ENCODE measurements around the gene ROR1. TPM values are rescaled to one million over a fixed set of nuclear protein-coding genes. Genes with fewer than 3 reads are reported as not detected.

Gene ROR1
- total and polyA plus RNA-seq, 2 of the 4 experiments (the other 2 are of a cell fraction): 4.4 to 10.0 TPM

DNA sequence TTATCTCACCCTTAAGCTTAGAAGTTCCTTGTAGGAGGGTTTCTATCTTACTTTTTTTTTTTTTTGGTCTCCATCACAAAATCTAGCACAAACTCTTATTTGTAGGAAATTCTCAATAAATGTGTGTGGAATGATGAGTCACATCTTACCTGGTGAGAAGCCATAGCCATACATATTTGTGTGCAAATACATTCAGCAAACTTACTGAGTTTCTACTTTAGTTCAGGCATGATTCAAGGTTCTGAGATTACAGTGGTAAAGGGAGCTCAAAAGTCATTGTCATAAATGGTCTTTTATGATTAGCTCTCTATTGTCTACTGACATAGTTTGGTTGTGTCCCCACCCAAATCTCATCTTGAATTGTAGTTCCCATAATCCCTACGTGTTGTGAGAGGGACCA lies 236.5 kb downstream of the ROR1 start:
- dilution Hi-C loops (cut with HindIII; ENCODE audit: low sequenced_read_pairs, unreplicated experiment): no loop called here
- no peaks in the 10 kb centered on the region for H4K20me1 ChIP-seq (ENCODE audit: insufficient read depth, low read length)
- no peak overlapping the region for H3K9ac ChIP-seq (ENCODE audit: low read depth, low read length)
- H4K5ac ChIP-seq (ENCODE audit: low read depth, low read length): no peak overlapping the region
- H4K91ac ChIP-seq (ENCODE audit: insufficient read depth, low read depth, low read length): no peak overlapping the region
- ChIA-PET CTCF (interaction anchor here (1.0 kb wide), 1 partner anchor 10 kb away, joined by 3 read pairs; no protein-coding TSS in a partner anchor), POLR2A (ENCODE audit: unreplicated experiment) (no interaction called here)
- no peak overlapping the region for H2BK20ac ChIP-seq (ENCODE audit: low read depth, low read length)
- H2BK5ac ChIP-seq (ENCODE audit: low read depth, low read length, poor library complexity, severe bottlenecking): no peak overlapping the region
- H2AK5ac ChIP-seq (ENCODE audit: low read depth, low read length): no peak overlapping the region
- no peak overlapping the region for H3K4ac ChIP-seq (ENCODE audit: low read depth, low read length)
- TF ChIP-seq CEBPB (IDR thresholded peaks at IDR 0.05; ENCODE audit: low read depth, low read length) (no peak), SMC3 (IDR thresholded peaks at IDR 0.05; ENCODE audit: low read depth, low read length) (no peak), NFE2L2 (IDR thresholded peaks at IDR 0.05; ENCODE audit: low read depth, low read length) (no peak), FOS (IDR thresholded peaks at IDR 0.05; ENCODE audit: low read depth, low read length) (no peak), CHD1 (IDR thresholded peaks at IDR 0.05; ENCODE audit: low read depth, low read length) (no peak), RFX5 (IDR thresholded peaks at IDR 0.05; ENCODE audit: low read depth, low read length) (no peak), POLR2A (IDR thresholded peaks at IDR 0.05; ENCODE audit: low read depth, low read length) (no peak), BHLHE40 (IDR thresholded peaks at IDR 0.05; ENCODE audit: low read depth, low read length) (no peak), MAZ (IDR thresholded peaks at IDR 0.05; ENCODE audit: borderline replicate concordance, low read depth, low read length) (no peak), RAD21 (IDR thresholded peaks at IDR 0.05; ENCODE audit: low read length) (no peak), MAFK (IDR thresholded peaks at IDR 0.05; ENCODE audit: low read depth, low read length) (no peak), RCOR1 (IDR thresholded peaks at IDR 0.05; ENCODE audit: insufficient replicate concordance, low read length) (no peak), MXI1 (IDR thresholded peaks at IDR 0.05; ENCODE audit: borderline replicate concordance, low read depth, low read length) (no peak)
- TF ChIP-seq, protein P1, sequence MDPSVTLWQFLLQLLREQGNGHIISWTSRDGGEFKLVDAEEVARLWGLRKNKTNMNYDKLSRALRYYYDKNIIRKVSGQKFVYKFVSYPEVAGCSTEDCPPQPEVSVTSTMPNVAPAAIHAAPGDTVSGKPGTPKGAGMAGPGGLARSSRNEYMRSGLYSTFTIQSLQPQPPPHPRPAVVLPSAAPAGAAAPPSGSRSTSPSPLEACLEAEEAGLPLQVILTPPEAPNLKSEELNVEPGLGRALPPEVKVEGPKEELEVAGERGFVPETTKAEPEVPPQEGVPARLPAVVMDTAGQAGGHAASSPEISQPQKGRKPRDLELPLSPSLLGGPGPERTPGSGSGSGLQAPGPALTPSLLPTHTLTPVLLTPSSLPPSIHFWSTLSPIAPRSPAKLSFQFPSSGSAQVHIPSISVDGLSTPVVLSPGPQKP (IDR thresholded peaks at IDR 0.05; ENCODE audit: borderline replicate concordance, low read depth, low read length): no peak
- TF ChIP-seq, protein P2, sequence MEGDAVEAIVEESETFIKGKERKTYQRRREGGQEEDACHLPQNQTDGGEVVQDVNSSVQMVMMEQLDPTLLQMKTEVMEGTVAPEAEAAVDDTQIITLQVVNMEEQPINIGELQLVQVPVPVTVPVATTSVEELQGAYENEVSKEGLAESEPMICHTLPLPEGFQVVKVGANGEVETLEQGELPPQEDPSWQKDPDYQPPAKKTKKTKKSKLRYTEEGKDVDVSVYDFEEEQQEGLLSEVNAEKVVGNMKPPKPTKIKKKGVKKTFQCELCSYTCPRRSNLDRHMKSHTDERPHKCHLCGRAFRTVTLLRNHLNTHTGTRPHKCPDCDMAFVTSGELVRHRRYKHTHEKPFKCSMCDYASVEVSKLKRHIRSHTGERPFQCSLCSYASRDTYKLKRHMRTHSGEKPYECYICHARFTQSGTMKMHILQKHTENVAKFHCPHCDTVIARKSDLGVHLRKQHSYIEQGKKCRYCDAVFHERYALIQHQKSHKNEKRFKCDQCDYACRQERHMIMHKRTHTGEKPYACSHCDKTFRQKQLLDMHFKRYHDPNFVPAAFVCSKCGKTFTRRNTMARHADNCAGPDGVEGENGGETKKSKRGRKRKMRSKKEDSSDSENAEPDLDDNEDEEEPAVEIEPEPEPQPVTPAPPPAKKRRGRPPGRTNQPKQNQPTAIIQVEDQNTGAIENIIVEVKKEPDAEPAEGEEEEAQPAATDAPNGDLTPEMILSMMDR (conservative IDR thresholded peaks at IDR 0.05; ENCODE audit: low read depth, low read length): no peak
- TF ChIP-seq, protein P3, sequence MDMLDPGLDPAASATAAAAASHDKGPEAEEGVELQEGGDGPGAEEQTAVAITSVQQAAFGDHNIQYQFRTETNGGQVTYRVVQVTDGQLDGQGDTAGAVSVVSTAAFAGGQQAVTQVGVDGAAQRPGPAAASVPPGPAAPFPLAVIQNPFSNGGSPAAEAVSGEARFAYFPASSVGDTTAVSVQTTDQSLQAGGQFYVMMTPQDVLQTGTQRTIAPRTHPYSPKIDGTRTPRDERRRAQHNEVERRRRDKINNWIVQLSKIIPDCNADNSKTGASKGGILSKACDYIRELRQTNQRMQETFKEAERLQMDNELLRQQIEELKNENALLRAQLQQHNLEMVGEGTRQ (IDR thresholded peaks at IDR 0.05; ENCODE audit: low read depth, low read length): no peak
- no peaks in the 10 kb centered on the region for H3K36me3 ChIP-seq (ENCODE audit: control insufficient read depth, insufficient read depth, low read length)
- H3K9me1 ChIP-seq (ENCODE audit: insufficient read depth, low read length): no peaks in the 10 kb centered on the region; the same call in 1 of the 2 replicates
- no peak overlapping the region for H2AK9ac ChIP-seq (replicated peaks; ENCODE audit: low read depth, low read length, poor library complexity)
- H2BK120ac ChIP-seq (ENCODE audit: low read depth, low read length): no peak overlapping the region
- H3K4me1 ChIP-seq (ENCODE audit: control insufficient read depth, insufficient read depth, low read length): peaks cover 9% of the 10 kb centered on the region
- H3K4me3 ChIP-seq (ENCODE audit: insufficient read depth, low read depth, low read length): no peak overlapping the region
- H2AFZ ChIP-seq (replicated peaks; ENCODE audit: low read length, poor library complexity): no peak overlapping the region
- no peak overlapping the region for H3K4me2 ChIP-seq (ENCODE audit: low read depth, low read length)
- intact Hi-C loops (cut with micrococcal nuclease): no loop called here
- H3K27me3 ChIP-seq (ENCODE audit: control insufficient read depth, insufficient read depth, low read length): no peaks in the 10 kb centered on the region
- no CpG with 5 or more reads among the region's 1 CpG for WGBS, 2 experiments (ENCODE audit: extremely low coverage in 2 of 2, insufficient read length in 1 of 2)
- DNase-seq (no peak), ATAC-seq (ENCODE audit: low read depth) (no peak)
- no peak overlapping the region for H4K8ac ChIP-seq (ENCODE audit: low read depth in 2 of 2, low read length in 2 of 2)
- no peak overlapping the region for H3K23ac ChIP-seq (ENCODE audit: low read depth, low read length)
- H3K56ac ChIP-seq (ENCODE audit: extremely low read depth, insufficient read depth, low read length): no peak overlapping the region
- no TSS peak for BruUV-seq (replicated peaks)
- H3K14ac ChIP-seq (replicated peaks; ENCODE audit: low read depth, low read length): no peak overlapping the region
- no peaks in the 10 kb centered on the region for H3K79me1 ChIP-seq (ENCODE audit: low read depth in 1 of 2, low read length in 2 of 2)
- in situ Hi-C loops (cut with MboI; ENCODE audit: low sequenced_read_pairs): no loop called here
- no peak overlapping the region for H3K27ac ChIP-seq (ENCODE audit: insufficient read depth, low read length)
- H3K9me3 ChIP-seq (ENCODE audit: control insufficient read depth, insufficient read depth, low read length): no peaks in the 10 kb centered on the region
- no peak overlapping the region for H2BK15ac ChIP-seq (ENCODE audit: low read depth, low read length)
- no peak overlapping the region for H3K18ac ChIP-seq (ENCODE audit: low read depth, low read length)
